H1 (cell line): ENCODE measurements around the gene OPN1SW.

ENCODE experiments used
- ASH2L ChIP-seq: fragments of 200-600, 300-600 bp; sonication (generic); IDR thresholded peaks from one replicate; pipeline ENCODE4 v1.7.1; 2017; ENCODE audit warnings: low read length
- CBX8 ChIP-seq: fragments of 300-800, 300-1000 bp; sonication (generic); IDR thresholded peaks from 2 replicates; pipeline ENCODE4 v1.7.1; 2016; ENCODE audit warnings: low read depth, low read length, borderline replicate concordance
- EP300 ChIP-seq, 2 experiments: IDR thresholded peaks; 1 replicate in 1 of 2; 2 replicates in 1 of 2; pipeline ENCODE4 v1.6.1; 2011 to 2012; ENCODE audit warnings: low read depth in 2 of 2, low read length in 2 of 2, mild to moderate bottlenecking in 2 of 2, borderline replicate concordance in 1 of 2, inconsistent platforms in 1 of 2, moderate library complexity in 1 of 2
- EZH2 ChIP-seq: fragments of 200-600 bp; sonication (generic); IDR thresholded peaks from 2 replicates; pipeline ENCODE4 v1.7.1; 2012; ENCODE audit warnings: low read depth, mild to moderate bottlenecking, moderate library complexity, low read length, inconsistent platforms; ENCODE audit not compliant: severe bottlenecking
- GABPA ChIP-seq: IDR thresholded peaks from 2 replicates; pipeline ENCODE4 v1.6.1; 2011; ENCODE audit warnings: mild to moderate bottlenecking, low read length, moderate library complexity, borderline replicate concordance; ENCODE audit not compliant: insufficient read depth
- JUN ChIP-seq: IDR thresholded peaks from 2 replicates; pipeline ENCODE4 v1.6.1; 2011; ENCODE audit warnings: low read depth, mild to moderate bottlenecking, improper control_type of control experiment, low read length
- POLR2A ChIP-seq, 2 experiments: IDR thresholded peaks; 1 replicate in 1 of 2; 2 replicates in 1 of 2; pipeline ENCODE4 v1.6.1; 2011; ENCODE audit warnings: low read depth in 2 of 2, low read length in 2 of 2, mild to moderate bottlenecking in 2 of 2; ENCODE audit errors: control extremely low read depth in 1 of 2
- ZNF274 ChIP-seq: IDR thresholded peaks from 2 replicates; pipeline ENCODE4 v1.7.0; 2012; ENCODE audit warnings: low read length, borderline replicate concordance; ENCODE audit errors: extremely low read depth
- TF ChIP-seq, protein P1 (sequence below), 3 experiments: IDR thresholded peaks; 1 replicate in 2 of 3; 2 replicates in 1 of 3; pipeline versions ENCODE4 v1.5.1 to v1.6.1; 2011; ENCODE audit warnings: low read length in 3 of 3, mild to moderate bottlenecking in 3 of 3, inconsistent platforms in 2 of 3, low read depth in 1 of 3, moderate library complexity in 1 of 3; ENCODE audit not compliant: insufficient read depth in 1 of 3; ENCODE audit errors: control extremely low read depth in 1 of 3
- TF ChIP-seq, protein P2 (sequence below): IDR thresholded peaks from 2 replicates; pipeline ENCODE4 v1.6.1; 2012; ENCODE audit warnings: low read length, inconsistent platforms

DNA sequence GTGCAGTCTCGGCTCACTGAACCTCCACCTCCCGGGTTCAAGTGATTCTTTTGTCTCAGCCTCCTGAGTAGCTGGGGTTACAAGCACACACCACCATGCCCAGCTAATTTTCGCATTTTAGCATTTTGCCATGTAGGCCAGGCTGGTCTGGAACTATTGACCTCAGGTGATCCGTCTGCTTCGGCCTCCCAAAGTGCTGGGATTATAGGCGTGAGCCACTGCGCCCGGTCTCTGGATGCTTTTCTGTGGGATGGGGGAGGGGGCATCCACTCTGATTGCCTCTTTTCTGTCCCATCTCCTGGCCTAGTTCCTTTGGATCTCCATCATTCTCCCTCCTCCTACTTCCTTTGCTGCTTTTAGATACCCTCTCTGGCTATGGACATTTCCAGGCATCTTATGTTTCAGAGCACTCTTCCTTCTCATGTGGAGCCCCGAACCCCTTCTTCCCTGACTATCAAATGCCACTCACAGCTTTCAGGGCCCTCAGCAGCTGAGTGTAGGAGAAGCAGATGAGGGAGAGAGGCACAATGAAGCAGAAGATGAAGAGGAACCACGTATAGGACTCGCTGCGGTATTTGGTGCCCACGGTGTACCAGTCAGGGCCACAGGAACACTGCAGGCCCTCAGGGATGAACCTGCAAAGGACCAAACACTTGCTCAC lies 1.4 kb downstream of the OPN1SW start:
- TF ChIP-seq POLR2A (IDR thresholded peaks at IDR 0.05; ENCODE audit: control extremely low read depth in 1 of 2, low read depth in 2 of 2, low read length in 2 of 2) (no peak), EP300 (IDR thresholded peaks at IDR 0.05; ENCODE audit: borderline replicate concordance in 1 of 2, low read depth in 2 of 2, low read length in 2 of 2) (no peak), ZNF274 (no peak), EZH2 (no peak), GABPA (no peak), JUN (no peak), ASH2L (no peak), CBX8 (no peak)
- TF ChIP-seq, protein P1, sequence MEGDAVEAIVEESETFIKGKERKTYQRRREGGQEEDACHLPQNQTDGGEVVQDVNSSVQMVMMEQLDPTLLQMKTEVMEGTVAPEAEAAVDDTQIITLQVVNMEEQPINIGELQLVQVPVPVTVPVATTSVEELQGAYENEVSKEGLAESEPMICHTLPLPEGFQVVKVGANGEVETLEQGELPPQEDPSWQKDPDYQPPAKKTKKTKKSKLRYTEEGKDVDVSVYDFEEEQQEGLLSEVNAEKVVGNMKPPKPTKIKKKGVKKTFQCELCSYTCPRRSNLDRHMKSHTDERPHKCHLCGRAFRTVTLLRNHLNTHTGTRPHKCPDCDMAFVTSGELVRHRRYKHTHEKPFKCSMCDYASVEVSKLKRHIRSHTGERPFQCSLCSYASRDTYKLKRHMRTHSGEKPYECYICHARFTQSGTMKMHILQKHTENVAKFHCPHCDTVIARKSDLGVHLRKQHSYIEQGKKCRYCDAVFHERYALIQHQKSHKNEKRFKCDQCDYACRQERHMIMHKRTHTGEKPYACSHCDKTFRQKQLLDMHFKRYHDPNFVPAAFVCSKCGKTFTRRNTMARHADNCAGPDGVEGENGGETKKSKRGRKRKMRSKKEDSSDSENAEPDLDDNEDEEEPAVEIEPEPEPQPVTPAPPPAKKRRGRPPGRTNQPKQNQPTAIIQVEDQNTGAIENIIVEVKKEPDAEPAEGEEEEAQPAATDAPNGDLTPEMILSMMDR (IDR thresholded peaks at IDR 0.05; ENCODE audit: control extremely low read depth in 1 of 3, insufficient read depth in 1 of 3, low read depth in 1 of 3, low read length in 3 of 3), result no peak
- TF ChIP-seq, protein P2, sequence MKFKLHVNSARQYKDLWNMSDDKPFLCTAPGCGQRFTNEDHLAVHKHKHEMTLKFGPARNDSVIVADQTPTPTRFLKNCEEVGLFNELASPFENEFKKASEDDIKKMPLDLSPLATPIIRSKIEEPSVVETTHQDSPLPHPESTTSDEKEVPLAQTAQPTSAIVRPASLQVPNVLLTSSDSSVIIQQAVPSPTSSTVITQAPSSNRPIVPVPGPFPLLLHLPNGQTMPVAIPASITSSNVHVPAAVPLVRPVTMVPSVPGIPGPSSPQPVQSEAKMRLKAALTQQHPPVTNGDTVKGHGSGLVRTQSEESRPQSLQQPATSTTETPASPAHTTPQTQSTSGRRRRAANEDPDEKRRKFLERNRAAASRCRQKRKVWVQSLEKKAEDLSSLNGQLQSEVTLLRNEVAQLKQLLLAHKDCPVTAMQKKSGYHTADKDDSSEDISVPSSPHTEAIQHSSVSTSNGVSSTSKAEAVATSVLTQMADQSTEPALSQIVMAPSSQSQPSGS, result no peak
